NCI-H2081 (cell line): ENCODE results near the gene LEUTX.

Source experiments
- DNase-seq, 2 experiments: peaks; one replicate each; lab custom pipeline; 2025; lab: John Stamatoyannopoulos, UW

The LEUTX gene

GRCh38 chr19:39824143-39825092 lies 45.8 kb downstream of the LEUTX start:
- peak; percentile 95 to 98 for DNase-seq

GRCh38 chr19:39825093-39825463 lies 46.4 kb downstream of the LEUTX start:
- DNase-seq: no peak

- DNase-seq: no peak
These were observed 47.0 kb downstream of the LEUTX start for GRCh38 chr19:39825531-39826076.

- DNase-seq: no peak
These were observed 47.8 kb downstream of the LEUTX start for GRCh38 chr19:39826311-39826945.

GRCh38 chr19:39827216-39827615 lies 48.6 kb downstream of the LEUTX start:
- no peak for DNase-seq

- DNase-seq: no peak
These were observed 49.5 kb downstream of the LEUTX start for GRCh38 chr19:39828015-39828653.

- DNase-seq: no peak
These were observed 50.0 kb downstream of the LEUTX start for GRCh38 chr19:39828654-39829032.

GRCh38 chr19:39829702-39830275 lies 51.1 kb downstream of the LEUTX start:
- DNase-seq: no peak

- DNase-seq: no peak
These were observed 51.8 kb downstream of the LEUTX start for GRCh38 chr19:39830406-39830805.

- no peak for DNase-seq
These were observed 52.2 kb downstream of the LEUTX start for GRCh38 chr19:39830847-39831246.

- DNase-seq: no peak
These were observed 53.0 kb downstream of the LEUTX start for GRCh38 chr19:39831679-39832078.

GRCh38 chr19:39832341-39833083 lies 53.9 kb downstream of the LEUTX start:
- no peak for DNase-seq

- no peak for DNase-seq
These were observed 54.5 kb downstream of the LEUTX start for GRCh38 chr19:39833160-39833463.

GRCh38 chr19:39833464-39834286 lies 55.0 kb downstream of the LEUTX start, which contains the start of gene DYRK1B:
TSS of gene DYRK1B (minus strand) at chr19:39834162. CDS start at chr19:39831867, 2,295 bp downstream.
- DNase-seq: peak; percentile 96 to 98

GRCh38 chr19:39834287-39834841 lies 55.7 kb downstream of the LEUTX start:
- DNase-seq: no peak
